ENCODE data around the gene SPRR2G.
"Not testable (repeated sequence)": the region's sequence is repeated elsewhere in the genome, so short reads cannot be mapped to it uniquely, and the experiment has no call there.

DNA sequence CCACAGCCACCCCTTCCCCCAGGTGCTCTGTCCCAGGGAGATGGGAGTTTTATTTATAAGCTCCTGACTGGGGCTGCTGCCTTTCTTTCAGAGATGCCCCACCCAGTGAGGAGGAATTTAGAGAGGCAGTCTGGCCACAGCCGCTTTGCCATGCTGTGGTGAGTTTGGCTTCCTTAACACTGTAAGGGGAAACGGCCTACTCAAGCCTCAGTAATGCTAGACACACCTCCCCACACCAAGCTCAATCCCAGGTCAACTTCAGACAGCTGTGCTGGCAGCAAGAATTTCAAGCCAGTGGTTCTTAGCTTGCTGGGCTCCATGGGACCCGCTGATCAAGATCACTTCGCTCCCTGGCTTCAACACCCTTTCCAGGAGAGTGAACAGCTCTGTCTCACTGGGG, 37.6 kb upstream of the SPRR2G start:
- TF ChIP-seq, protein P1, sequence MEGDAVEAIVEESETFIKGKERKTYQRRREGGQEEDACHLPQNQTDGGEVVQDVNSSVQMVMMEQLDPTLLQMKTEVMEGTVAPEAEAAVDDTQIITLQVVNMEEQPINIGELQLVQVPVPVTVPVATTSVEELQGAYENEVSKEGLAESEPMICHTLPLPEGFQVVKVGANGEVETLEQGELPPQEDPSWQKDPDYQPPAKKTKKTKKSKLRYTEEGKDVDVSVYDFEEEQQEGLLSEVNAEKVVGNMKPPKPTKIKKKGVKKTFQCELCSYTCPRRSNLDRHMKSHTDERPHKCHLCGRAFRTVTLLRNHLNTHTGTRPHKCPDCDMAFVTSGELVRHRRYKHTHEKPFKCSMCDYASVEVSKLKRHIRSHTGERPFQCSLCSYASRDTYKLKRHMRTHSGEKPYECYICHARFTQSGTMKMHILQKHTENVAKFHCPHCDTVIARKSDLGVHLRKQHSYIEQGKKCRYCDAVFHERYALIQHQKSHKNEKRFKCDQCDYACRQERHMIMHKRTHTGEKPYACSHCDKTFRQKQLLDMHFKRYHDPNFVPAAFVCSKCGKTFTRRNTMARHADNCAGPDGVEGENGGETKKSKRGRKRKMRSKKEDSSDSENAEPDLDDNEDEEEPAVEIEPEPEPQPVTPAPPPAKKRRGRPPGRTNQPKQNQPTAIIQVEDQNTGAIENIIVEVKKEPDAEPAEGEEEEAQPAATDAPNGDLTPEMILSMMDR (optimal IDR thresholded peaks at IDR 0.05 in 1 of 3, IDR thresholded peaks at IDR 0.05 in 1 of 3, conservative IDR thresholded peaks at IDR 0.05 in 1 of 3; ENCODE audit: extremely low read depth in 1 of 3, insufficient read depth in 2 of 3, low read length in 3 of 3): not testable (repeated sequence)
- TF ChIP-seq EZH2 (IDR thresholded peaks at IDR 0.05; ENCODE audit: low read length): not testable (repeated sequence)

All from keratinocyte (primary cell).